Measurements from ENCODE around the gene NTSR1.

Gene NTSR1

GRCh38 chr20:62780204-62780603, 71.6 kb downstream of the NTSR1 start:
- H3K27me3 ChIP-seq (ENCODE audit: insufficient read depth, low read depth, severe bottlenecking) = no peaks in the 10 kb centered on the region
- TF ChIP-seq CTCF (IDR thresholded peaks at IDR 0.05; ENCODE audit: low read depth, low read length) = no peak
- no peaks in the 10 kb centered on the region for H3K36me3 ChIP-seq
- no peaks in the 10 kb centered on the region for H3K9me3 ChIP-seq (ENCODE audit: severe bottlenecking)
- H3K4me3 ChIP-seq (ENCODE audit: low read depth, low read length) = no peak overlapping the region
- DNase-seq = peak; percentile 81
- H3K27ac ChIP-seq = peak overlapping the region; percentile 85

- Histone ChIP-seq H3K27me3 (ENCODE audit: insufficient read depth, low read depth, severe bottlenecking) (no peaks in the 10 kb centered on the region), H3K9me3 (ENCODE audit: severe bottlenecking) (no peaks in the 10 kb centered on the region), H3K4me3 (ENCODE audit: low read depth, low read length) (no peak overlapping the region), H3K27ac (peak overlapping the region; percentile 85), H3K36me3 (no peaks in the 10 kb centered on the region)
- no peak for TF ChIP-seq CTCF (IDR thresholded peaks at IDR 0.05; ENCODE audit: low read depth, low read length)
- peak; percentile 31 for DNase-seq
Measured at GRCh38 chr20:62780696-62781095, 72.1 kb downstream of the NTSR1 start.

GRCh38 chr20:62782149-62782892, 73.7 kb downstream of the NTSR1 start:
- DNase-seq = peak; percentile 86
- Histone ChIP-seq H3K27me3 (ENCODE audit: insufficient read depth, low read depth, severe bottlenecking) (no peaks in the 10 kb centered on the region), H3K9me3 (ENCODE audit: severe bottlenecking) (no peaks in the 10 kb centered on the region), H3K27ac (peak overlapping the region; percentile 85), H3K4me3 (ENCODE audit: low read depth, low read length) (no peak overlapping the region), H3K36me3 (no peaks in the 10 kb centered on the region)
- TF ChIP-seq CTCF (IDR thresholded peaks at IDR 0.05; ENCODE audit: low read depth, low read length) = peak; percentile 78

- TF ChIP-seq CTCF (IDR thresholded peaks at IDR 0.05; ENCODE audit: low read depth, low read length) = no peak
- no peak for DNase-seq
- Histone ChIP-seq H3K4me3 (ENCODE audit: low read depth, low read length) (no peak overlapping the region), H3K27me3 (ENCODE audit: insufficient read depth, low read depth, severe bottlenecking) (no peaks in the 10 kb centered on the region), H3K27ac (no peak overlapping the region), H3K9me3 (ENCODE audit: severe bottlenecking) (no peaks in the 10 kb centered on the region), H3K36me3 (no peaks in the 10 kb centered on the region)
Measured at GRCh38 chr20:62782893-62783278, 74.2 kb downstream of the NTSR1 start.

GRCh38 chr20:62784497-62784896, 75.9 kb downstream of the NTSR1 start:
- H3K36me3 ChIP-seq = no peaks in the 10 kb centered on the region
- no peak overlapping the region for H3K27ac ChIP-seq
- no peaks in the 10 kb centered on the region for H3K9me3 ChIP-seq (ENCODE audit: severe bottlenecking)
- no peak for TF ChIP-seq CTCF (IDR thresholded peaks at IDR 0.05; ENCODE audit: low read depth, low read length)
- no peak overlapping the region for H3K4me3 ChIP-seq (ENCODE audit: low read depth, low read length)
- DNase-seq = no peak
- H3K27me3 ChIP-seq (ENCODE audit: insufficient read depth, low read depth, severe bottlenecking) = no peaks in the 10 kb centered on the region

GRCh38 chr20:62785393-62785792, 76.8 kb downstream of the NTSR1 start:
- no peak for TF ChIP-seq CTCF (IDR thresholded peaks at IDR 0.05; ENCODE audit: low read depth, low read length)
- DNase-seq = no peak
- H3K9me3 ChIP-seq (ENCODE audit: severe bottlenecking) = no peaks in the 10 kb centered on the region
- no peaks in the 10 kb centered on the region for H3K36me3 ChIP-seq
- H3K27me3 ChIP-seq (ENCODE audit: insufficient read depth, low read depth, severe bottlenecking) = no peaks in the 10 kb centered on the region
- H3K27ac ChIP-seq = no peak overlapping the region
- no peak overlapping the region for H3K4me3 ChIP-seq (ENCODE audit: low read depth, low read length)
